ENCODE results near the gene DCDC2B.

The DCDC2B gene

DNA sequence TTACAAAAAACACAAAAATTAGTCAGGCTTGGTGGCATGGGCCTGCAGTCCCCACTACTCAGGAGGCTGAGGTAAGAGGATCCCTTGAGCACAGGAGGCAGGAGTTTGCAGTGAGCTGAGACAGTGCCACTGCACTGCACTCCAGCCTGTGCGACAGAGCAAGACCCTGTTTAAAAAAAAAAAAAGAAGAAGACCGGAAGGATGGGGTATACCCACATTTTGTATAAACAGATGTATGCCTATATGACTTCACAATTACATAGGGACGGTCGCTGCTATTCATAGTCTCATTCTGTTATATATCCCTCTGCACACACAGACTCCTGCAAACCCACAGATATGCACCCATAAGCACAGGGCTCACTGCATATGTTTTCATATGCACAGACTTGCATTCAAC, 54.9 kb downstream of the DCDC2B start:
- DNase-seq: no peak

Data from suppressor macrophage (primary cell).